Ovary (tissue), 3 donors: ENCODE results near the gene POU6F2.
"Not testable (repeated sequence)": the region's sequence is repeated elsewhere in the genome, so short reads cannot be mapped to it uniquely, and the experiment has no call there.

Source experiments
- EP300 ChIP-seq: sonication (generic); formaldehyde crosslinking; IDR thresholded peaks from one replicate; pipeline ENCODE4 v1.6.1; 2017; ENCODE audit warnings: antibody characterized with exemption
- POLR2A ChIP-seq: fragments of 450-650 bp; IDR thresholded peaks from one replicate; pipeline ENCODE4 v1.6.1; 2017; ENCODE audit warnings: antibody characterized with exemption, mild to moderate bottlenecking, moderate library complexity
- TF ChIP-seq, protein P1 (sequence below), 3 donors: fragments of 450-650 bp in 2 of 3; fragments of 200-600 bp in 1 of 3; IDR thresholded peaks; one replicate each; pipeline versions ENCODE4 v1.5.1 to v1.8.0; 2016 to 2022; ENCODE audit warnings: antibody characterized with exemption in 3 of 3, mild to moderate bottlenecking in 1 of 3
- donor health status: DM: no; HTN: no; CAD: no.

DNA sequence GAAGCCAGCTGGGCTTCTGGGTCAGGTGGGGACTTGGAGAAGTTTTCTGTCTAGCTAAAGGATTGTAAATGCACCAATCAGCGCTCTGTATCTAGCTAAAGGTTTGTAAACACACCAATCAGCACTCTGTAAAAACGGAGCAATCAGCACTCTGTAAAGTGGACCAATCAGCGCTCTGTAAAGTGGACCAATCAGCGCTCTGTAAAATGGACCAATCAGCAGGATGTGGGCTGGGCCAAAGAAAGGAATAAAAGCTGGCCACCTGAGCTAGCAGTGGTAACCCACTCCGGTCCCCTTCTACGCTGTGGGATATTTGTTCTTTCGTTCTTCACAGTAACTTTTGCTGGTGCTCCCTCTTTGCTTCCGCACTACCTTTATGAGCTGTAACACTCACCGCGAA lies 216.7 kb downstream of the POU6F2 start:
- not testable (repeated sequence) for TF ChIP-seq POLR2A, EP300
- TF ChIP-seq, protein P1, sequence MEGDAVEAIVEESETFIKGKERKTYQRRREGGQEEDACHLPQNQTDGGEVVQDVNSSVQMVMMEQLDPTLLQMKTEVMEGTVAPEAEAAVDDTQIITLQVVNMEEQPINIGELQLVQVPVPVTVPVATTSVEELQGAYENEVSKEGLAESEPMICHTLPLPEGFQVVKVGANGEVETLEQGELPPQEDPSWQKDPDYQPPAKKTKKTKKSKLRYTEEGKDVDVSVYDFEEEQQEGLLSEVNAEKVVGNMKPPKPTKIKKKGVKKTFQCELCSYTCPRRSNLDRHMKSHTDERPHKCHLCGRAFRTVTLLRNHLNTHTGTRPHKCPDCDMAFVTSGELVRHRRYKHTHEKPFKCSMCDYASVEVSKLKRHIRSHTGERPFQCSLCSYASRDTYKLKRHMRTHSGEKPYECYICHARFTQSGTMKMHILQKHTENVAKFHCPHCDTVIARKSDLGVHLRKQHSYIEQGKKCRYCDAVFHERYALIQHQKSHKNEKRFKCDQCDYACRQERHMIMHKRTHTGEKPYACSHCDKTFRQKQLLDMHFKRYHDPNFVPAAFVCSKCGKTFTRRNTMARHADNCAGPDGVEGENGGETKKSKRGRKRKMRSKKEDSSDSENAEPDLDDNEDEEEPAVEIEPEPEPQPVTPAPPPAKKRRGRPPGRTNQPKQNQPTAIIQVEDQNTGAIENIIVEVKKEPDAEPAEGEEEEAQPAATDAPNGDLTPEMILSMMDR (IDR thresholded peaks at IDR 0.05), result not testable (repeated sequence)
